GM21447 (cell line): ENCODE results near the gene LNPEP.

ENCODE experiments used
- ATAC-seq: cut with Tn5 transposase; IDR thresholded peaks from one replicate; pipeline ENCODE4 v1.9.1; 2021; ENCODE audit not compliant: unreplicated experiment

LNPEP gene

DNA sequence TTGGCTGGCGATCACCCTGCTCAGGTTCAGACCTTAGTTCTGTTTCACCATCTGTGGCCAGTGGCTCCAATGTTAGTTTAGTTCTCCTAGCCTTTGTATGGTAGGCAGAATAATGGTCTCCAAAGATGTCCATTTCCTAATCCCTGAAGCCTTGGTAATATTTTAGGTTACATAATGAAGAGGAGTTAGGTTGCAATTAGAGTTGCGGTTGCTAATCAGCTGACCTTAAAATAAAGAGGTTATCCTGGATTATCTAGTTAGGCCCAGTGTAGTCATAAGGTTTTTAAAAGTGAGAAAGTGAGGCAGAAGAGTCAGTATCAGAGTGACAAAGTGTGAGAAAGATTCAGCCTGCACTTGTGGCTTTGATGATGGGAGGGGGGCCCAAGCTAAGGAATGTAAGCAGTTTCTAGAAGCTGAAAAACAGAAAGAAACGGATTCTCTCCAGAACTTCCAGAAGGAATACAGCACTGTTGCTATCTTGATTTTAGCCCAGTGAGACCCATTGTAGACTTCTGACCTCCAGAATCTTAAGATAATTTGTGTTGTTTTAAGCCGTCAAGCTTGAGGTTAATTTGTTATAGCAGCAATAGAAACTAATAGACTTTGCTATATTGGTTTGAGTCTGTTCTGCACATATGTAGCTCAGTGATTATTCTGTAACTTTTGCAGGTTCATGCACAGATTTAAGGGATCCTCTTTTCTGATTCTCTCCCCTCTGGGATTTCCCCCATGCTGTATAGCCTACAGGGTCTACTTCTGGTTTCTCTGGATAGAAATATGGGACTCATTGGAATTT is 21.6 kb downstream of the LNPEP start:
- peak; percentile 46 for ATAC-seq

DNA sequence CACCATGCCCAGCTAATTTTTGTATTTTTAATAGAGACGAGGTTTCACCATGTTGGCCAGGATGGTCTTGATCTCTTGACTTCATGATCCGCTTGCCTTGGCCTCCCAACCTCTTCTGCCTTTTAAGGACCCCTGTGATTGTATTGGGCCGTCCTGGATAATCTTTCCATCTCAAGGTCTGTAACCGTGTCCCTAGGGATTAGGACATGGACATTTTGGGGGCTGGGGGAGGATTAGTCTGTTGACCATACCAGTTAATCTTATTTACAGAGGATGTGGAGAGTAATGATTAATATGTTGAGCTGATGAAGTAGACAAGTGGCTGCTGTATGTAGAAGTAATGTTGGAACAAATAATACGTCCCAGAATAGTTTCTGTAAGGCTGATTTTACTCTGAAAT is 23.1 kb downstream of the LNPEP start:
- no peak for ATAC-seq

DNA sequence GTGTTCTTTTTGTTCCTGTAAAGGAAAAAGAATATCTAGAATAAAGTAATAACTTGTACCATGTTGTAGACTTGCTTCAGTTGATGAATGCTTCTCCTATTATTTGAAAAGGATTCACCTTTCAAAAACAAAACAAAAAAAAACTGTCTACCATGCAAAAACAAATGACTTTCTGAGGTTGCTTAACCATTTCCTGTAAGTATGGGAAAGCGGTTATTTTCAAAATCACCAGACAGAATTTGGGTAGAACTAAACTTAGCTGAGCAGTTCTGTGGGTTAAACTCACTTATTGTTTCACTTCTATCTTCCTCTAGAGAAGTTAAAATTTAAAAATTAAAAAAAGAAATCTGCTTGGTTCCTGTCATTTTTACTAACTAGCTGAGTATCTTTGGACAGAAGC is 25.2 kb downstream of the LNPEP start:
- peak; percentile 55 for ATAC-seq

DNA sequence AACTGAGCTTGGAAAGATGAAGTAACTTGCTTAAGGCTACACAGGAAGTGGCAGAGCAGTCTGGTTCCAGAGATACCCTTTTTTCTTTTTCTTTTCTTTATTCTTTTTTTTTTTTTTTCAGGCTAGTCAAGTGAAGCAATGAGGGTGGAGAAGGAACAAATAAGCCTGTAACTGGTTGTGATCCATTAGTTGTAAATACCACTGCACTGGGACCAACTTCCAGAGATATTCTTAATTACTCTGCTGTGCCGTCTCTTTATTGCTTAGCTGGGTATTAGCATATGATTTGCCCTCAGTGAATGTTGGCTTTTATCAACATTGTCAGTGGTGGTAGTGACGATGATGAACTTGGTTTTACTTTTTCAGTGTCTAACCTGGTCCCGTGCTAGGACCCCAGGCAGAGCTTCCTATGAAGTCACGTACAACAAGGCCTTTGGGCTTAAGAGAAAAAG is 26.7 kb downstream of the LNPEP start:
- ATAC-seq: no peak

- ATAC-seq: peak; percentile 55
Observed at GRCh38 chr5:96963267-96963666, 27.4 kb downstream of the LNPEP start.

DNA sequence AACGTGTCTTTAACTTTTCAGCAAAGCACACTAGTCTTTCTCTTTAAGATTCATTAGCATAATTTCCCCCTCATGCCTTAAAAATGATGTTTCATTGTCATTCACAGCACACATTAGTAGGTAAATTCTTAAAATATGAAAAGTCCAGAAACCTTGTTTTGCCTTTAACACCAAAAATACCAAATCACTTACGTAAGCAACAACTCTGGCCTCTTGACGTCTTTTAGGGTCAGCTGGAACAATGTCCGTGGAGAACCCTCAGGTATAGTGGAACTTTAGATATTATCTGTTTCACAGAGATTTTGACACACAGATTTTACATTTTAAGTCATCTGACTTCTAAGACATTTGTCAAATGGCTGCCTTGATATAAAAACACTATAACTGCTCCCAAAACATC is 30.9 kb downstream of the LNPEP start:
- no peak for ATAC-seq

DNA sequence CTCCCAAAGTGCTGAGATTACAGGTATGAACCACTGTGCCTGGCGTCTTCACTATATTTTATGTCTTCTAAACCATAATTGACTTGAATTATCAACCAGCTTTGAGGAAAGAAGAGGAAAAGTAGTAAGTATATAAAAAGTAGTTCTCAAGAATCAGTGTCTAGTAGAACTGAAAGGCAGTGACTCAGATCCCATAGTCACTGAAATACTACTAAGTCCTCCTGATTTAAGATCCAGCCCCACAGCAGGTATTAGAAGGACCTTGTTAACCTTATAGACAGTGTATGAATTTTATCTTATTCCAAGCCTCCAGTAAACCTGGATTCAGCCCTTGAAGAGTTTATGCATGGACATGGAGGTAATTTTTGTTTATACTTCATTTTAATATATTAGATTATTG is 31.5 kb downstream of the LNPEP start:
- ATAC-seq: no peak

GRCh38 chr5:96968074-96968473 is 32.2 kb downstream of the LNPEP start:
- no peak for ATAC-seq

- no peak for ATAC-seq
Observed at GRCh38 chr5:96968614-96969013, 32.7 kb downstream of the LNPEP start.

GRCh38 chr5:96969366-96969765 is 33.5 kb downstream of the LNPEP start:
- no peak for ATAC-seq

- ATAC-seq: no peak
Observed at GRCh38 chr5:96972599-96973334, 36.9 kb downstream of the LNPEP start.

- no peak for ATAC-seq
Observed at GRCh38 chr5:96973532-96974401, 37.9 kb downstream of the LNPEP start.

DNA sequence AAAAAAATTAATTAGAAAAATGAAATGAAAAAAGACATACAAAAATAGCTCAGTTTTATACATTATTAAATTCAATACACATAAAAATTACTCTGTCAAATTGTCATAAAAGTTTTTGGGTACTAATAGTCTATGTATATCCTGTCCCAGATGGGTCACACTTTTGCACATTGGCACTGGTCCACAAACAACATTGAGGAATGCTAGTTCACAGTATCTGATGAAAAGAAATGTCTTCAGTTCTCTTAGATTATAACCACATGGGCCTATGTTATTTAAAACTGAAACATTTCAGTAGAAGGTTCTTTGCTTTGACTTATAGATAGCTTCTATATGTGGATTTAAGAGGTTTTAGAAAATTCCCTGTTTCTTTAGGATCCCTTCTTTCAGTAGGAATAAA is 39.8 kb downstream of the LNPEP start:
- ATAC-seq: no peak

- no peak for ATAC-seq
Observed at GRCh38 chr5:96977228-96977627, 41.3 kb downstream of the LNPEP start.

- ATAC-seq: no peak
Observed at GRCh38 chr5:96978812-96979449, 43.1 kb downstream of the LNPEP start.

DNA sequence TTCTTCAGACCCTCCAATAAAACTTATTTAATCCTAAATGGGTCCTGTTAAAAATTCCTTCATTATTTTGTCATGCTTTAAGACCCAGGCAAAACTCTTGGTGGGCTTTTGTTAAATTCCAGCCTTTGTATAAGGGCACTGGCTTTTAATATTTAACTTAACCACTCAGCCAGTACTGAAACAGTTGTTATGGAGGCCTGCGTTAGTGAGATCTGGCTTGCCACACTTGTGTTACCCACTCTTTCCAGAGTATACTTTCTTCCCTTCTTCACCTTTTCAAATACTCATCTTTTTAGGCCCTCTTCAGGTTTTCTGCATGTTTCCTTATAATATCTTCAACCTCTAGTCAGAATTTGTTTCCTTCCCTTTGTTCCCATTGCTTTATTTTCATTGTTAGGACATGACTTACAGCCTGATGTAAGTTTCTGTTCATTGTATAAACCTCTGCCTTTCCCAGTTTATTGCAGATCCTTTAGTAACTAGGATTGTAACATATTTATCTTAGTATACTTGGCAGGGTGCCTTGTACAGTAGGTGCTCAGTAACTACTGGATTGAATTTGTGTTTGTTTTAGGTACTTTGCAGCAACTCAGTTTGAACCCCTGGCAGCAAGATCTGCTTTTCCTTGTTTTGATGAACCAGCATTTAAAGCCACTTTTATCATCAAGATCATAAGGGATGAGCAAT is 48.8 kb downstream of the LNPEP start:
- no peak for ATAC-seq

- no peak for ATAC-seq
Observed at GRCh38 chr5:96986450-96986849, 50.6 kb downstream of the LNPEP start.

- ATAC-seq: no peak
Observed at GRCh38 chr5:96990102-96990501, 54.2 kb downstream of the LNPEP start.

GRCh38 chr5:96991708-96992107 is 55.8 kb downstream of the LNPEP start:
- no peak for ATAC-seq

- no peak for ATAC-seq
Observed at GRCh38 chr5:96993760-96994159, 57.9 kb downstream of the LNPEP start.
